ENCODE data around the gene ARPC5L. TPM values are rescaled to one million over a fixed set of nuclear protein-coding genes. Genes with fewer than 3 reads are reported as not detected.
"Not testable (repeated sequence)": the region's sequence is repeated elsewhere in the genome, so short reads cannot be mapped to it uniquely, and the experiment has no call there.

The ARPC5L gene
- total RNA-seq, 1 donor from 2014 or later: 15.7 TPM

DNA sequence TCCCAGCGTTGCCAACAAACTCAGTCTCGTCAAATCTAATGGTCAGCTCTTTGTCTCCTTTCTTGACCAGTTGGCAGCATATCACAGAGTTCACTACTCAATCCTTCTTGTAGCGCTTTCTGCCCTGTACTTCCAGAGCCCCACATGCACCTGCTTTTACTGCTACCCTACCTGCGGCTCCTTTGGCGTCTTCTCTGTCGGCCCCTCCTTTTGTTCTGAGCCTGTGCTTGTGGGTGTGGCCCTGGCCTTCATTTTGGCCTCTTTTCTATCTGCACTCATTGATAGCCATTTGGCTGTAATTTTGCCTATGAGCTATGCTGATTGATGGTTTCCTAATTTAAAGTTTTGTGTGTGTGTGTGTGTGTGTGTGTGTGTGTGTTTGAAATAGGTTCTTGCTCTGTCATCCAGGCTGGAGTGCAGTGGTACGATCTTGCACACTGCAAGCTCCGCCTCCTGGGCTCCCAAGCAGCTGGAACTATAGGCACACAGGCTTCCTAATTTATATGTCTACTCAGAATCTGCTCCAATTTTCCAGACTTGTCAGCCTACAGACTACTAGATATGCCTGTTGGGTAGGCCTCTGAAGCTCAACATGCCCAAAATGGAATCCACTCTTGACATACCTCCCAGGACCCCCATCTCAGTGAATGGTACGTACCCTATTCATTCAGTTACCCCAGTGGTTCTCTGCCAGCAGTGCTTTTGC lies 32.3 kb downstream of the ARPC5L start:
- no peak for DNase-seq (ENCODE audit: low read depth)

GRCh38 chr9:124894741-124895170 lies 32.8 kb downstream of the ARPC5L start:
- DNase-seq (ENCODE audit: low read depth): peak; percentile 50

GRCh38 chr9:124897570-124898460 lies 35.9 kb downstream of the ARPC5L start:
- DNase-seq (ENCODE audit: low read depth): no peak

DNA sequence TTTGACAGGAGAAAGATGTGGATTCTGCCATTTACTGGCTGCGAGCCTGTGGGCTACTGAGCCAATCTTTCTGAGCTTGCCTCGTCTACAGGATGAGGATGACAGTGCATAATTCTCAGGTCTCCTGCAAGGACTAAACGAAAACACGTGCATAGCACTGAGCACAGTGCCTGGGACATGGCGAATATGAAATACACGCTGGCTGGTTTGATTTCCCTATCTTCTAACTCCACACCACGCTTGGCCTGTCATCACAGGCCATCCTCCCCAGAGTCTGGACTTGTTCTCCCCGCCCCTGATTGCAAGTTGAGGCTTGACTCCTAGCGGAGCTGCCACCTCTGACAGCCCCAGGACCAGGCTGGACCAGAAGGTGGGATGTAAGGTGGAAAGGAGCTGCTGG lies 37.9 kb downstream of the ARPC5L start:
- no peak for DNase-seq (ENCODE audit: low read depth)

GRCh38 chr9:124906966-124907365 lies 45.0 kb downstream of the ARPC5L start:
- no peak for DNase-seq (ENCODE audit: low read depth)

GRCh38 chr9:124908098-124908497 lies 46.2 kb downstream of the ARPC5L start:
- no peak for DNase-seq (ENCODE audit: low read depth)

DNA sequence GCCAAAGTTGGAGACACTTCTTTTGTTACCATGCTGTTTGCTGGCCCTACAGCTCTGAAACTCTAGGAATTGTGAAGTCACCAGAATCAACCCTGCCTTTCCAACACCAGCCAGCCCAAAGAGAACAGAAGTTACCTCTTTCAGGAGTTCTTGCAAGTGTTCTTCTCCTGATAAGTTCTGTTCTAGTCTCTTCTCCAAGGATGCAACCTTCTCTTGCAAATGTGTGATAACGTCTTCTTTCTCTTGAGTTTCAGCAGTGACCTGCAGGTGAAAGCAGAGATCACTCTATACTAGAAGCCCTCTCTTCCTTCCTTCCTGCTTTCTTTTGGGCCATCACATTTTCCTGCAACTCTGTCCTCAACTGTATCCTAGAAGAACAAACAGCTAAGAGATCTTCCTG lies 49.8 kb downstream of the ARPC5L start:
- DNase-seq (ENCODE audit: low read depth): no peak

GRCh38 chr9:124913378-124913777 lies 51.4 kb downstream of the ARPC5L start:
- no peak for DNase-seq (ENCODE audit: low read depth)

- DNase-seq (ENCODE audit: low read depth): no peak
Observed at GRCh38 chr9:124914753-124915405, 52.9 kb downstream of the ARPC5L start.

- not testable (repeated sequence) for DNase-seq (ENCODE audit: low read depth)
Observed at GRCh38 chr9:124920394-124920793, 58.5 kb downstream of the ARPC5L start.

Other genes starting within 250 kb of the ARPC5L start
- 6.0 and 6.1 TPM in 2 replicates for gene NR6A1, start 90.8 kb upstream of the ARPC5L start, total RNA-seq
- 2.1 and 6.6 TPM in 2 replicates for gene OLFML2A, start 85.0 kb upstream of the ARPC5L start, total RNA-seq
- gene WDR38, start 8.7 kb upstream of the ARPC5L start, total RNA-seq: not detected in 2 replicates
- gene RPL35, start 173 bp upstream of the ARPC5L start, total RNA-seq: 609 and 3,177 TPM in 2 replicates
- gene GOLGA1, start 79.0 kb downstream of the ARPC5L start, total RNA-seq: 5.4 and 12.9 TPM in 2 replicates

Measured in renal cortical epithelial cell (primary cell).